Endothelial cell of coronary artery (primary cell): ENCODE results near the gene UBE2E1. TPM values are rescaled to one million over a fixed set of nuclear protein-coding genes. Genes with fewer than 3 reads are reported as not detected.

Experiments
- total RNA-seq: library from RNA; depleted of rRNA; stranded (reverse); fragments of >200 nt; gene quantifications from 2 replicates; pipeline ENCODE4 v1.2.3, GENCODE V29; 2014

The UBE2E1 gene
- total RNA-seq: 95.9 and 110 TPM in 2 replicates

DNA sequence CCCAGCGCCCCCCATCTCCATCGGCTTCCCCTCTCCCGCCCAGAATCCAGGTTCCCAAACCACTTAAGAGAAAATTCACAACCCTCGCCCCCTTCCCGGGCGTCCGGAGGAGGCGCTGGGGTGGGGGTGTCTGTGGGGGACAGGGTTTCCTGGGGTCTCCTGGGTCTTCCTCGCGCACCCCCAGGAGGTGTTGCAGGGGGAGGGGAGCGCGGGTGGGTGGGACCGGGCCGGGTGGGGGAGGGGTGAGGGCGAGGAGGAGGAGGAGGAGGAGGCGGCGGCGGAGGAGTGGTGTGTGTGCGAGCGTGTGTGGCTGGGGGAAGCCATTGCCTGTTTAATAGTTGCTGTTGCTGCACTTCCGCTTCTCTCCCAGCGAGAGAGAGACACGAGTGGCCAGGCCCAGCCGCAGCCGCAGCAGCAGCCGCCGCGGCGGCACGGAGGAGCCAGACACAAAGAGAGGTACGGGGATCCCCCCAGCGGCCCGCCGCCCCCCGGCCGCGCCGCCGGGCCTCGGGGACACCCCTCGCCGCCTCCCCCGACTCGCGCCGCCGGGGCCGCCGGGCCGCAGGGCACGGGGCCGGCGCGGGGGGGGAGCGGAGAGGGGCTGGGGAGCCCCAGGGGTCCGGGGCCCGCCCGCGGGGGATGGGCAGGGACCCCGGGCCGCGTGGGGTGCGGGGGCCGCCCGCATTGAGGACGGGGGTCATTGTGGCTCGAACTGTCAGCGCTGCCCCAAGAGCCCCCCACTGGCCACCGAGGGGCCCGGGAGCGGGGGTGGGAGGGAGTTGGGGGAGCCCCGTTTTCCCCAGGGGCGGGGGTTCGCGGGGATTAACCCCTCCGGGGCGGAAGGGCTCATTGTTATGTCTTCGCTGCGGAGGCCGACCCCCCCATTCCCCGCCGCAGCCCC, at the start of gene UBE2E1:
UBE2E1 (plus strand) TSS at position 323 of the 901 bp plus-strand sequence. CDS start 1,315 bp downstream, outside the sequence.

DNA sequence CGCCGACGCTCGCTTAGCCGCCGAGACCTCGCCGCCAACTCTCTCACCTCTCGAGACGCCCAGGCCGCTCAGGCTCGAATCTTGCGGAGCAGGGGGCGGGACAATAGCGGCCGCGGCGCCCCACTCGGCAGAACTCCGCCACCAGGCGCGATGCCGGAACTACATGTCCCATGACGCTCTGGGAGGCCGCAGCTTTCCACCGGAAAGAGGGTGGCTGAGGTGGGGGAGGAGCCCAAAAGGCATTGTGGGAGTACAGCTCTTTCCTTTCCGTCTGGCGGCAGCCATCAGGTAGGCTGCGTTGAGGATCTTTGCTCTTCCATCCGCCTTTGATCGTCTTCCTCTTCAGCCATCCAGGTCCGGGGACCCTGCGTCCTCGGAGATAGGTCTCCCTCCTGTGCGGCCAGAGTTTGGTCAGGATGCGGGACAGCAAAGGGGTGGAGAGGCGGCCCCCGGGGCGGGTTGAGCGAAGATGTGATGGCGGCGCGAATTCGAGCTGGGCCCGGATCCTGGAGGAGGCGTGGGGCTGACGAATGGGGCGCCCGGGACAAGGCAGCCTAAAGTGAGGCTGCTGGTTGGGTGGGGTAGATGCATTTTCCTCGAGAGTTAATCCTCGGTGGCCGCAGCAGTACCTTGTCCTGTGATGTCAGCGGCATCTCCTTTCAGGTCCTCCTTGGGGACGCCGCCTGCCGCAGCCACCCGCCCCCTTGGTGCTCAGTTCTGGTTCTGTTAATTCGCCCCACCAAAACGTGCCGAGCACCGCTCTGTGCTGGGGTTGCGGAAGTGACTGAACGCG, 111.3 kb downstream of the UBE2E1 start, which contains the start of the genes NKIRAS1 and RPL15:
NKIRAS1 (minus strand) TSS at position 105 of the 793 bp plus-strand sequence. CDS start 6,086 bp downstream, outside the sequence.
RPL15 (plus strand) TSS at position 247 of the 793 bp plus-strand sequence. CDS start 728 bp downstream, outside the sequence.

Other genes with a start within 250 kb of the UBE2E1 start
- 5.9 and 7.8 TPM in 2 replicates for gene NKIRAS1, start 111.0 kb downstream of the UBE2E1 start, total RNA-seq
- gene RPL15, start 111.2 kb downstream of the UBE2E1 start, total RNA-seq: 2,450 and 2,844 TPM in 2 replicates
- 21.2 and 22.0 TPM in 2 replicates for gene NR1D2, start 139.3 kb downstream of the UBE2E1 start, total RNA-seq